Hematopoietic multipotent progenitor cell treated with erythropoietin and hydrocortisone succinate and interleukin-3 and kit ligand, for 6 days (in vitro differentiated cells): Measurements from ENCODE around the gene CD300H.
"Not testable (repeated sequence)": the region's sequence is repeated elsewhere in the genome, so short reads cannot be mapped to it uniquely, and the experiment has no call there.

Source experiments
- DNase-seq: peaks from one replicate; pipeline ENCODE4 v3.0.0-alpha.2; 2015

Gene CD300H

DNA sequence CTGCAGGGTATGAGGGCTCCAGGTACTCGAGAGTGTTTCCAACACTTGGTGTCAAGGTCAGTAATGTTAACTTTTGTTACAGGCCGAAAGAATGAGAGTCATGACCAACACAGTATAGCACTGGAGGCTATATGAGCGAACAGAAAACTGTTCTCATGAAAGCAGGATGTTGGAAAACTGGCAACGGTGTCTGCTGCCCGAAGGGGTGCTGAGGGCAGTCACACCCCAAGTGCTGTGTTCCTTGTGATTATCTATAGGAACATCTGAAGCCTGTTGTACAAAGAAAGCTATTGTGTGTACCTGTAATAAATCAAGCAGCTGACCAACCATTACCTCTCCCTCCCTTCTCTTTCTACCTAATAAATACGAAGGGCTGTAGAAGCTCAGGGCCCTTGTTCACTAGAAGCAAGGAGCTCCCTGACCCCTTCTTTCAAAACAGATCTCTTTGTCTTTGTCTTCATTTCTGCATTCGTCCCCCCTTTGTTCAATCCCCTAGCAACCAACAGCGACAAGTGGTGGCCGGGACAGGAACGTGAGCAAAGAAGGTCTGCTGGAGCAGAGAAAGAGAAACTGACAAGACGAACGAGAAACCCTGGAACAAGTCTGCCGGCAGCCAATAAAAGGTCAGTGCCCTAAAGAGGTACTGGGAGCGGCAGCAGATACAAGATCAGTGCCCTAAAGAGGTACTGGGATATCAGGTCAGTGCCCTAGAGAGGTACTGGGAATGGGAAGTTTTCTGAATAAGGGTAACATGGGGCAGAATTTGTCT is 17.2 kb upstream of the CD300H start:
- DNase-seq: no peak

DNA sequence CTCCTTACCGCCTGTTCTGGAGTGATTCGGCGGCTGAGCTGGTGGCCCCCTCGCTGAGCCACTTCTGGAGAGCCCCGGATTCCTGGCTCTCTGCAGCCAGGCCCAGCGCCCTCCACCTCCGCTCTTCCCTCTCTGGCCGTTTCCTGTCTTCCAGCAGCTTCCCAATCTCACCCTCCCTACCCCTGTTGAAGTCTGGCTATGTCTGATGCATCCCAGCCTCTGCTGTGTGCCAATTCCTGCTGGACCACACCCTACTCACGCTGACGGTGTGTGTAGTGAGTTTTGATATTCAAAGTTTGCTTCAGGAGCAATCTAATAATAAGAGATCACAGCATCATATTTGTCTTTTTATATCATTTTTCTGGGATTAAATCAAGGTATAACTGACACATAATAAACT is 15.3 kb upstream of the CD300H start:
- DNase-seq: no peak

DNA sequence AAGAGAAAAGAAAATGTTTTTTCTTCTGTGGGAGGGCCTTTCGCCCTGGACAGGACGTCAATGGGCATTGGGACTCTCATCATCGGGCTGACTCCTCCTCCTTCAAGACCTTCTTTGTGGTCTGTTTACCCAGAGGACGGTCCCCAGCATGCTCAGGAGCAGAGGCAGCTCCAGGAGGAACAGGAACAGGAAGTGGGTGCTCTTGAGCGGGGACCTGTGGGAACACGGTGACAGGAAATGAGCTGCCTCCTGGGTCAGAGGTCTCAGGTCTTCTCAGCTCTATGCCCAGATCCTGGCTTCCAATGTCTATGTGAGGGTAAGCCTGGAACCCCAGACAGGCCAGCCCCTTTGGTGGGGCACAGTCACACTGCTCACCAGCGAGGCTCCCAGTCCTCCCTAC is 12.6 kb upstream of the CD300H start:
- DNase-seq: no peak

DNA sequence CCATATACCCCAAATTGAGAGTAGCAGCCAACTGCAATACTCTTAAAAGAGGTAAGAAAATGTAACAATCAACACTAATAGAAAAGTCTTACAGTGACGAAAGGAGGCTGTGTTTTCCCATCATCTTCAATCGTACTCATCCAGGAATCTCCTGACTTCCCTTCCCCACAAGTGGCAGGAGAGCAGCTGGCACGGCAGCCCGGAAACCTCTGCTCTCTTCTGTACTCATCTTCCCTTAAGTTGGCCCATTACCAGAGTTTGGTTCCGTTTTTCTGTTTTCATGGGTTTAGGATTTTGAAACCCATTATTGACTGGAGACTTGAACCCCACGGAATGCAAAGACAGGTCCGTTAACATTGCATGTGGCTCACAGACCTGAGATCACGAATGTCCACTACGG is 11.7 kb upstream of the CD300H start:
- DNase-seq: no peak

DNA sequence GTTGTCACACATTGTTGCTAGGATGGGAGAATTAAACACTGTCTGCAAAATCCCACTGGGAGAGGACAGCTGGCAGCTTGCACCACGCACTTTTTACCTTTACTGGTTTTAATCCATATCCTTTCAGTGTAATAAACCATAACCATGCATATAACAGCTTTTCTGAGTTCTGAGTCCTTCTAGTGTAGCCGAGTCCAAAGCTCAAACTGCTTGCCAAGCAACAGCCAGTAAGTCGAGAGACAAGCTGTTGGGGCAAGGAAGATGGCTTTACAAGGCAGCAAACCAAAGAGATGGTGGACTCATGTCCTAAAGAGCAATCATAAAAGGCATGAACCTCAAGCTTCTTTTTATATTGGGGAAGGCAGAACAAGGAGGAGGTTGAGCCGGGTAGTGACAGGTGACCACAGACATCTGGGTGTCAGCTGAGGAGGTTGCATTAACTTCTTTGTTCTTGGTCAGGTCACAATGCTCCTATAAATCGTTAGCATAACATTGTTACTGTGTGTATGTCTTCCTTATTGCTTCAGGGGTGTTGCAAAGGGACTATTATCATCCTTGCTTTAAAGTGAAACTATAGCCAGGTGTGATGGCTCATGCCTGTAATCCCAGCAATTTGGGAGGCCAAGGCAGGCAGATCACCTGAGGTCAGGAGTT is 7.3 kb upstream of the CD300H start:
- no peak for DNase-seq

DNA sequence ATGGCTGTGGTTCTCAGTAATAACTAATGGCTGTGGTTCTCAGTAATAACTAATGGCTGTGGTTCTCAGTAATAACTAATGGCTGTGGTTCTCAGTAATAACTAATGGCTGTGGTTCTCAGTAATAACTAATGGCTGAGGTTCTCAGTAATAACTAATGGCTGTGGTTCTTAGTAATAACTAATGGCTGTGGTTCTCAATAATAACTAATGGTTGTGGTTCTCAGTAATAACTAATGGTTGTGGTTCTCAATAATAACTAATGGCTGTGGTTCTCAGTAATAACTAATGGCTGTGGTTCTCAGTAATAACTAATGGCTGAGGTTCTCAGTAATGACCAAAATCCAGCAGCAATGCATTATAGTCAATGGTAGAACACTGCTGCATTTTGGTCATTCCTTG is 6.3 kb upstream of the CD300H start:
- DNase-seq: not testable (repeated sequence)

DNA sequence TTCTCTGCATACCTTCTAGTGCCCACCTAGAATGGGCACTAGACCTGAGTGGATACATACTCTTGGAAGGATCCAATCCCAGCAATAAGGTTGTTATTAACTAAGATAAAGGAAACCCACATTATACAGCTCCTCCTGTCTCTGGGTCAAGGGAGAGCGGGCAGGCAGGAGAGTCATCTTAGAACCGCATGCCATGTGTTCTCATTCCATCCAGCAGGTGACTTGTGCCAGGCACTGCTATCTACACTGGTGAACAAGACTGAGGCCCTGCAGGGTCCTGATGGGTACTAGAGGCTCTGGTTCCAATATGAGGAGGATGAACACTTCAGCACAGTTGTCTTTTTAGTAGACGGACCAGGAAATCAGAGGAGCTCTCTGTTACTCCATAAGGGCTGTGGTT is 5.9 kb upstream of the CD300H start:
- DNase-seq: no peak

DNA sequence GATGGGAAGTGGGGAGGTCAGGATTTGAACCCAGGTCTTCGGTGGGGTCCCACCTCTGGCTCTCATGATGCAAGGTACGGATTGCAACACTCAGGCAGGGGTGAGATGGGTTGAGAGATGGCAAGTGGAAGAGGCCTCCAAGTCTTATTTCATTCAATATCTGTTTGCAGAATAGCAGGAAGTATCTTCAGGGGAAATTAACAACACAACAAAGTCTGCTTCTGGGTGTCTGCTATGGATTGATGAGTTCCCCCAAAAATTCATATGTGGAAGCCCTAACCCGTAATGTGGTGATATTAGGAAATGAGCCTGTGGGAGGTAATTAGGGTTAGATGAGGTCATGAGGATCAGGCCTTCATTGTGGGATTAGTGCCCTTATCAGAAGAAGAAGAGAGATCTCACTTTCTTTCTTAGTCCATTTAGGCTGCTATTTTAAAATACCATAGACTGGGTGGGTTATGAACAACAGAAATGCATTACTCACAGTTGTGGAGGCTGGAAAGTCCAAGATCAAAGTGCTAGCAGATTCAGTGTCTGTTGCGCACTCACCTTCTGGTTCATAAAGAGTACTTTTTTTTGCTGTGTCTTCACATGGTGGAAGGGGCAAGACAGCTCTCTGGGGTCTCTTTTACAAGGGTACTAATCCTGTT is 4.4 kb upstream of the CD300H start:
- no peak for DNase-seq

DNA sequence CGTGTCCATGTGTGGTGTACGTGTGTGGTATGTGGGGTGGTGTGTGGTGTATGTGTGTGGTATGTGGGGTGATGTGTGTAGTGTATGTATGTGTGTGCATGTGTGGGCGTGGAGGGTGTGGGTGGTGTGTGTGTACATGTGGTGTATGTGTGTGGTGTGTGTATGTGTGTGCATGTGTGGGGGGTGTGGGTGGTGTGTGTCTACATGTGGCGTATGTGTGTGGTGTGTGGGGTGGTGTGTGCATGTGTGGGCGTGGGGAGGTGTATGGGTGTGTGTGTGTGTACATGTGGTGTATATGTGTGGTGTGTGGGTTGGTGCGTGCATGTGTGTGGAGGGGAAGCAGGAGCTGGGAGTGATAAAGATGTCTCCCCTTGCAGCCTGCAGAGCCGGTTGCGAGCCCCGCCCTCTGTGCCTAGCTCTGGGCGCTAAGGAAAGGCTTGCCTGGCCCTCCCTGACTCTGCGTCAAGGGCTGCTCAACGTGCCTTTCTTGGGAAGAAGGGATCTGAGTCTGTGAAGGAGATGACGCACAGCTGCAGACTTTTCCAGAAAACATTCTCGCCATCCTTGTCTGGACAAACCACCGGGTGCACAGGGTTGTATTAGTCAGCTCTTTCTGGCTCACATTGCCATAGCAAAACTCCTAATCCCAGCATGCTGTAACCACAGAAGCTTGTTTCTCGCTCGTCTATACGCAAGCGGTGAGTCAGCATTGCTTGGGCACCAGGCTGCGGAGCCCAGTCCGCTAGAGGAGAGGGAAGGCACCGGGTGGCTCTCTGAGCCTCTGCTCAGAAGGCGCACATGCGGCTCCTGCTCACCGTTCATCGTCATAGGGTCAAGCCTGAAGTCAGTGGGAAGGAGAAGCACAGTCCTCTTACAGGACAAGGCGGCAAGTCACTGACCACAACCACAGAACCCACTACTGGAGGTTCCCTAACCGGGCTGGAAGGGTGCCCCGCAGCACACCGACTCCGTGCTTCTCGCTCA is 2.0 kb upstream of the CD300H start:
- DNase-seq: peak; percentile 87

DNA sequence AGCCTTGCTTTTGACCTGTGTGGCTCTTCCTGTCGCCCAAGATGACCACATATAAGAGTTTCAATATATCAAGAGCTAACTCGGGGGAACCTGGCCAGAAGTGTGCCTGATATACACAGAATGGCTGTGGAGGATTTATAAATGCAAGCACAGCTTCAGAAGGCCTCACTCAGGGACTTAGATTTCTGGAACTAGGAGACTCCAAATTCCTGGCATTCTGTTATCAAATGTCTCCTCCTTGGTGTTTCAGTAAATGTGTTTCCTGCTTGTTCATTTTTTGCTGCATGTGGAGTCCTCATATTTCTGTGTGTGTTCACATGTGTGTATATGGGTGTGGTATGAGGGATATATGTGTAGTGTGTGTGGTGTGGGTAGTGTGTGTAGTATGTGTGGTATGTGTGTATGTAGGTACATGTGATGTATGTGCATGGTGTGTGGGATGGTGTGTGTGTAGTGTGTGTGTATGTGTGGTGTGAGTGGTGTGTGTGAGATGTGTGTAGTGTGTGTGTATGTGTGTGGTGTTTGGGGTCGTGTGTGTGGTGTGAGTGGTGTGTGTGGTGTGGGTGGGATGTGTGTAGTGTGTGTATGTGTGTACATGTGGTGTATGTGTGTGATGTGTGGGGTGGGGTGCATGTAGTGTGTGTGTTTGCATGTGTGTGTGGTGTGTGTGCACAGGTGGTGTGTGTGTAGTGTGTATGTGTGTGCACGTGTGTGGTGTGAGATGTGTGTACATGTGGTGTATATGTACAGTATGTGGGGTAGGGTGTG is 981 bp upstream of the CD300H start:
- no peak for DNase-seq

DNA sequence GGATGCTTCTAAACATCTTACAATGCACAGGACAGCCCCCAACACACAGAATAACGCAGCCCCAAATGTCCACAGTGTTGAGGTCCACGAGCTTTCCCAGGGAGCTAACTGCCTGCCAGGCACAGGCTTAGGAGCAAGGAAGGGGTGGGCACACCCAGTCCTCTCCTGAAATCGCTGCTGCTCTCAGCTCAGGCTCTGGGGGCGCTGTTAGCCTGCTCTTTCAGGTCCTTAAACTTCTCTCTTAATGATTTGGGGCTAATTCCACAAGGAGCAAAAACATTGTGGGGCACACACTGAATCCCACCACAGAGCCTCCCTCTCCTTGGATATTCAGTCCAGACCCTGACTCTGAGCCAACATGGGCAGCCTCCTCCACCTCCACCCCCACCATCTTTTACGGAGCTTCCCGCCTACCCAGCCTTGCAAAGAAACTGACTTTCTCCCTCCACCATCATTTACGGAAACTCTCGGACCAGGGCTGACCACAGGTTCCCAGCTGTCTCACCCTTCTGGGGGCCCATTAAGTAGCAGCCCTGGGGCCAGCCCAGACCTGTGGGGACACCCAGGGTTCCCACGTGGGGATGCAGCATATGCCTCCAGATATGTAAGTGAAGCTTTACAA is 1.1 kb downstream of the CD300H start:
- peak; percentile 77 for DNase-seq

DNA sequence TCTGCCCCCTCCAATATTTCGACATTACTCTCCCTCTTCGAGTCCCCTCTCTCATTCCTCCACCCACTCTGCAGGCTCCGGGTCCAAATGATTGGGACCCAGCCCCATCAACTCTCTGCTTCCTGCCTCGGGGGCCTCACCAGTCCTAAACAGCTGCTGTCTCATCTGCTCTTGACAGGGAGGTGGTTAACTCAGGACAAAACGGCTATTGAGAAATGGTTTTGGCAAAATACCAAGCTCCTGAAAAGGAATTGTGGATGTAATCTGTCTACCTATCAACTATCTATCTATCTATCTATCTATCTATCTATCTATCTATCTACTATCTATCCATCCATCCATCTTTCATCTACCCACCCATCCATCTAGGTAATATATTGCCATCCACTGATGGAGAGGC is 2.2 kb downstream of the CD300H start:
- DNase-seq: no peak

DNA sequence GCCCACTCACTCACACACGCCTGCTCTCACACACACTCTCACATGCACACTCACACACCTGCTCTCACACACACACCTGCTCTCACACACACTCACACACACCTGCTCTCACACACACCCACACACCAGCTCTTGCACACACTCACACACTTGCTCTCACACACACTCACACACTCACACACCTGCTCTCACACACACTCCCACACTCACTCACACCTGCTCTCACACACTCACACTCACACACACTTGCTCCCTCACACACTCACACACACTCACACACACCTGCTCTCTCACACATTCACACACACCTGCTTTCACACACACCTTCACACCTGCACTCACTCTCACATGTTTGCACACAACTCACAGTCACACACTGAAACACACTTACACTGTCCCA is 4.0 kb downstream of the CD300H start:
- DNase-seq: no peak

DNA sequence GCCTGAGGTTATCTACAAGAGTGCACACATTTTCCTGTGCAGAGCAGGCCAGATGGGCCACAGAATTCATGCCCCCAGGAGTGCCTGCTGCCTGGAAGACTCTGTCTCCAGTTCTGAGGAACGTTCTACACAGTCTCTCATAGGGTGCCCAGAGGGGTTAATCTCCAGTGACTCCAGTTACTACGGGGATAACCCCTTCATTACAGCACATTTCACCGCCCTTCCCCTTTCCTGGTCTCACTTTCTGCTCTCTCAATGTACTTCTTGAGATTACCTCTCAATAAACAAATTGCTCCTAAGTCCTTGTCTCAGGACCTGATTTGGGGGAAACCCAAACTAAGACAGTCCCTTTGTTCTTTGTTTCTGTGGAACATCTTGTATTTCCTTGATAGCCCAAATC is 5.7 kb downstream of the CD300H start:
- no peak for DNase-seq

DNA sequence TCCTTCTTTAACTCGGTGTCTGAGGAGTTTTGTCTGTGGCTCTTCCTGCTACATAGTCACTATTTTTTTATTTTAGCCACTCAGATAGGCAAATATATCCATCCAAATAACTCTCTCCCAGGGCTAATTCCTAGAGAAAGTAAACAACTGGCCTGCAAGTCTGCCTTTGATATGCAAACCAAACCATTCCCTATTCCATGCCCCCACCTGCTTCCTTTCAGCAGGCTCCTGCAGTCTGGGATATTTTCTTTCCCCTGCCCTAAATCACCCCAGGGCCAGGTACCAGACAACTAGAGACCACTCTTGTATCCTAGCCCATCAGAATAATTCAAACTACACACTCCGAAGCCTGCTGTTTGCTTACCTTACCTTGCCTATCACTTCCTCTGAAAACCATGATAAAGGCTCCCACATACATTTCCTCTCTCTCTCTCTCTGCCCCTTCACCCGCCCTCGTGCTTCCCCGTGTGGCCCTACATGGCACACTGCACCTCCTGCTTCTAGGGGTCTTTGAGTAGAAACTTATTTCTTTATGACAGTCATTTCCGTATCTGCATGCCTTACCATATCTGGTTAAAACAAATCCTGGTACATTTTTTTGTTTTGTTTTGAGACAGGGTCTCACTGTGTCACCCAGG is 8.3 kb downstream of the CD300H start:
- DNase-seq: no peak

DNA sequence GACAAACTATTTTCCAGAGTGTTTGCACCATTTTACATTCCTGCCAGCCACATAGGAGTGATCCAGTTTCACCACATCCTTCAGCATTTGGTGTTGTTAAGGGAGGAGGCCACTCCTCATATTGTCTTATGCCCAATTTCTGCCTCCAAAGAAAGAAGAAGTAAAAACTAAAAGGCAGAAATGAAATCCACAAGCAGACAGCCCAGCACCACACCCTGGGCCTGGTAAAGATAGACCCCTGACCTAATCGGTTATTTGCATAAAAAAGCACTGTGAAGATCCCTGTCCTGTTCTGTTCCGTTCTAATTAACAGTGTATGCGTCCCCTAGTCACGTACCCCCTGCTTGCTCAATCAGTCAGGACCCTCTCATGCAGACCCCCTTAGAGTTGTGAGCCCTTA is 8.9 kb downstream of the CD300H start:
- not testable (repeated sequence) for DNase-seq

DNA sequence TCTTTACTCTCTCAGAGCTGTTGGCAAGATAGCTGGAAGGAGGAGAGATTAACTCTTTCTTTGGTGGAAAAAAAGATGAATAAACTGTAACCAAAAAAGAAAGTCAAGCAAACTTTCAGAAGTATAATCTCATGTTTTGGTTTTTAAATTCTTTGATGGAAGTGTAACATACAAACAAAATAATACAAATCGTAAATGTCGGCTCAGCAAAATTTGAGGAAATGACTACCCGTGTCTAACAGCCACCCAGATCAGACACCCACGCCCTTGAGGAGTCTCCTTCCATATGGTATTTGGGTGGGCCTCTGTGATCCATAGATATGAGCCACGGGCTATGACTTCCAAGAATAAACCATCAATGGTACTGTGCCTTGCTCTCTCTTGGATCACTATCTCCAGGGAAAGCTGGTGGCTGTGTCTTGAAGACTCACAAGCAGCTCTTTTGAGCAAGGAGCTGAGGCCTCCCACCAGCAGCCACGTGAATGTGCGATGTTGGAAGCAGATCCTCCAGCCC is 11.8 kb downstream of the CD300H start:
- peak; percentile 54 for DNase-seq

DNA sequence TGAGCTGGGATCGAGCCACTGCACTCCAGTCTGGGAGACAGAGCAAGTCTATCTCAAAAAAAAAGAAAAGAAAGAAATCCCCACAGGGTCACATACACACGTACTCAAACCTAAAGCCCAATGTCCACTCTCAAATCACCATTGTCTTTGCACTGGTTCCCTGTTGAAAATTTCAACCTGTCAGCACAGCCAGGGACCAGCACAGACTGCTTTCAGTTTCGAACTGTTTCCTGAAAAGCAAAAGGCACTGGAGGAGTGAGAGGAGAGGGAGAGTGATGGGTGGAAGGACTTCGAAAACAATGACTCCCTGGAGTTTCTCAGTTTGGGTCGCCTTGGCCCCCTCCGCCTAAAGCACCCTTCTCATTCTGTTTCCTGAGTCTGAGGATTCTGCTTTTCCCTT is 12.4 kb downstream of the CD300H start:
- no peak for DNase-seq

DNA sequence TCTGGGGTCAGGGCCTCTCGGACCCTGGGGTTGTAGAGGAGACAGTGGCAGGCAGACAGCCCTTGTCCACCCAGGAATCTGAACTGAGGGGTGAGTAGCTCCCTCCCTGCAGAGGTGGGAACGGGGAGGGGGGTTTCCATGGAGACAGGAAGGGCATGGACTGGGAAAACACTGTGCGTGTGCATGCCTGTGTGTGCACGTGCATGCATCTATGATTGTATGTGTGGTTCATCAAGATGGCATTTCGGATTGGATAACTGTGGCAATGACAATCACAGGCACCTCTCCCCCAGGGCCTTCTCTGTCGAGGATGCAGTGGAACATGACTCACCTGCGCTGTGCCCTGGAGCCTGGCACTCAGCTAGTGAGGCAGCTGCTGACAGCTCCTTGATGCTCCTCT is 15.3 kb downstream of the CD300H start:
- DNase-seq: no peak

DNA sequence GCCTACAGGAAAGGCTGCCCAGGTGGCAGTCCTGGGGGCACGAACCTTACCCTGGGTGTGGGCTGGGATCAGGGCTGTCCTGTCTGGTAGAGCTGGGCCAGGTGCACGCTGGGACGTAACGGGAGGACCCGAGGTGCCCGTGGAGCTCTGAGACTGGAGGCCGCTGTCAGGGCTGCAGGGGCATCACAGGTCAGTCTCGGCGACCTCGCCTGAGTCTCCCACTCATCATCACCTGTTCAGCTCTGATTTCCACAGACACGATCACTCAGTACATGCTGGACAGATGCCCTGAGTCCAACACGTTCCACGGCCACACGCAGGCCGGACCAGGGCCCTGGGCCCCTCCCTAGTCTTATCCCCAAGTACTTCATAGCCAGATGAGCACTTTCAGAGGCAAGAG is 16.7 kb downstream of the CD300H start:
- DNase-seq: no peak

DNA sequence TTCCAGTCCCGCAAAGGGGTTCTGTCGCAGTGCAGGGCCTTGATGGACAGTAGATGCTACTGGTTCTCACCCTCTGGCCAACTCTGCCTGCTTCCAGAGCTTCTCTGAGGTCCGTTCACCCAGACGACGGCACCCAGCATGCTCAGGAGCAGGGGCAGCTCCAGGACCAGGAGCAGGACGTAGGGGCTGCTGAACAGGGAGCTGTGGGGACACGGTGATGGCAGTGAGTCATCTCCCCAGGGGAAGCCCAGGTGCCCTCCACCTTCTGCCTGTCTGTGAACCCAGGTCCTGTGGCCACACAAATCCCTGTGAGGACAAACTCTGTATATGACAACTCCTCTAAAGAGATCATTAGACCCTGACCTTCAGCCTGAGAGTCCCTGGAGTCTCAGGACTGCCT is 18.0 kb downstream of the CD300H start:
- DNase-seq: no peak
